GM12878 (cell line): ENCODE data around the gene S100P. TPM values are rescaled to one million over a fixed set of nuclear protein-coding genes. Genes with fewer than 3 reads are reported as not detected.

Source experiments
- ATAC-seq: fragments of 200-7000 bp; cut with Tn5 transposase; 3 replicates; pipeline ENCODE4 v1.9.1; 2020; ENCODE audit warnings: mild to moderate bottlenecking, moderate library complexity
- BruUV-seq: library from RNA; stranded (reverse); fragments of 400-500 nt; replicated peaks from 2 replicates; lab custom pipeline; 2021; lab: Mats Ljungman, UMichigan
- CTCF ChIA-PET: fragments of 300-600 bp; sonication (Branson Sonifier 250); formaldehyde crosslinking; extraction: SDS; loops from one replicate; lab custom pipeline; 2021; ENCODE audit warnings: inconsistent platforms; lab: Yijun Ruan, JAX
- POLR2A ChIA-PET: fragments of 350-600 bp; formaldehyde crosslinking; extraction: SDS; loops from one replicate; lab custom pipeline; 2021; ENCODE audit warnings: inconsistent platforms; lab: Charles Lee
- RAD21 ChIA-PET: fragments of 300-600 bp; sonication (Branson Sonifier 250); formaldehyde crosslinking; loops from one replicate; lab custom pipeline; 2023; ENCODE audit warnings: antibody characterized with exemption; ENCODE audit not compliant: unreplicated experiment; lab: Charles Lee
- SMC1A ChIA-PET: fragments of 300-600 bp; sonication (Branson Sonifier 250); formaldehyde crosslinking; loops from one replicate; lab custom pipeline; 2023; ENCODE audit not compliant: unreplicated experiment, uncharacterized antibody; lab: Charles Lee
- DNase-seq: peaks from one replicate; pipeline ENCODE4 v3.0.0-alpha.2; 2011; ENCODE audit warnings: low read depth, low spot score
- FAIRE-seq: peaks from 3 replicates; lab custom pipeline; 2011; peaks lifted over from hg19 to GRCh38; lab: Jason Lieb, UNC
- H2AFZ ChIP-seq: 2 replicates; pipeline ENCODE4 v1.6.0; 2011; ENCODE audit warnings: low read depth, low read length, control low read depth; ENCODE audit not compliant: control insufficient read depth
- H3K27ac ChIP-seq: 2 replicates; pipeline ENCODE4 v1.5.1; 2011; ENCODE audit warnings: control low read depth; ENCODE audit not compliant: control insufficient read depth, insufficient read depth
- H3K27me3 ChIP-seq, 2 experiments: replicated peaks in 1 of 2; 2 replicates each; pipeline versions ENCODE4 v1.6.0 to v1.6.1; 2011; ENCODE audit warnings: low read length in 1 of 2; ENCODE audit not compliant: control insufficient read depth in 2 of 2, insufficient read depth in 2 of 2
- H3K36me3 ChIP-seq, 2 experiments: 2 replicates each; pipeline ENCODE4 v1.5.1; 2011; ENCODE audit warnings: low read length in 1 of 2; ENCODE audit not compliant: control insufficient read depth in 2 of 2, insufficient read depth in 2 of 2
- H3K4me1 ChIP-seq: 2 replicates; pipeline ENCODE4 v1.6.1; 2011; ENCODE audit warnings: mild to moderate bottlenecking, low read length, moderate library complexity, mixed read lengths; ENCODE audit not compliant: control insufficient read depth, insufficient read depth
- H3K4me2 ChIP-seq: 2 replicates; pipeline ENCODE4 v1.6.0; 2011; ENCODE audit warnings: control low read depth; ENCODE audit not compliant: control insufficient read depth, insufficient read depth
- H3K4me3 ChIP-seq: fragments of 200-600 bp; sonication (generic); 2 replicates; pipeline ENCODE4 v1.5.1; 2016
- H3K79me2 ChIP-seq: 2 replicates; pipeline ENCODE4 v1.6.0; 2011; ENCODE audit warnings: low read length; ENCODE audit not compliant: control insufficient read depth, insufficient read depth
- H3K9ac ChIP-seq: 2 replicates; pipeline ENCODE4 v1.8.0; 2011; ENCODE audit warnings: low read length, control low read depth, mixed read lengths; ENCODE audit not compliant: control insufficient read depth, insufficient read depth
- H3K9me3 ChIP-seq: replicated peaks from 3 replicates; pipeline ENCODE4 v1.5.1; 2011; ENCODE audit warnings: mild to moderate bottlenecking, low read length; ENCODE audit not compliant: control insufficient read depth, insufficient read depth
- H4K20me1 ChIP-seq: 2 replicates; pipeline ENCODE4 v1.6.0; 2011; ENCODE audit not compliant: control insufficient read depth, insufficient read depth
- BACH1 ChIP-seq: fragments of 450-650 bp; IDR thresholded peaks from 2 replicates; pipeline ENCODE4 v1.6.1; 2017; ENCODE audit warnings: mild to moderate bottlenecking, borderline replicate concordance
- CHD1 ChIP-seq: IDR thresholded peaks from 2 replicates; pipeline ENCODE4 v1.6.1; 2012; ENCODE audit warnings: low read depth, low read length, improper control_type of control experiment
- CREB1 ChIP-seq: IDR thresholded peaks from 2 replicates; pipeline ENCODE4 v1.6.1; 2012; ENCODE audit warnings: low read depth, mild to moderate bottlenecking, inconsistent platforms
- HDGF ChIP-seq: fragments of 450-650 bp; IDR thresholded peaks from 2 replicates; pipeline ENCODE4 v1.6.1; 2016; ENCODE audit warnings: antibody characterized with exemption
- IKZF2 ChIP-seq, 2 experiments: fragments of 450-650 bp; IDR thresholded peaks; 2 replicates each; pipeline ENCODE4 v1.6.1; 2017; ENCODE audit warnings: mild to moderate bottlenecking in 2 of 2, moderate library complexity in 2 of 2
- JUNB ChIP-seq: IDR thresholded peaks from 2 replicates; pipeline ENCODE4 v1.6.1; 2016; ENCODE audit warnings: antibody characterized with exemption, mild to moderate bottlenecking
- POLR2AphosphoS2 ChIP-seq: IDR thresholded peaks from 2 replicates; pipeline ENCODE4 v1.6.1; 2011; ENCODE audit warnings: low read depth, mild to moderate bottlenecking, low read length, improper control_type of control experiment, moderate library complexity
- RAD51 ChIP-seq: fragments of 450-650 bp; IDR thresholded peaks from 2 replicates; pipeline ENCODE4 v1.6.1; 2016; ENCODE audit warnings: moderate library complexity, mild to moderate bottlenecking, inconsistent platforms
- RB1 ChIP-seq: fragments of 450-650 bp; formaldehyde crosslinking; IDR thresholded peaks from 2 replicates; pipeline ENCODE4 v1.6.1; 2017; ENCODE audit warnings: mild to moderate bottlenecking, borderline replicate concordance
- RFX5 ChIP-seq: IDR thresholded peaks from 2 replicates; pipeline ENCODE4 v1.6.1; 2011; ENCODE audit warnings: low read depth, low read length, improper control_type of control experiment
- RUNX3 ChIP-seq: IDR thresholded peaks from 2 replicates; pipeline ENCODE4 v1.6.1; 2012; ENCODE audit warnings: low read length, inconsistent platforms
- SMC3 ChIP-seq: IDR thresholded peaks from 2 replicates; pipeline ENCODE4 v1.6.1; 2011; ENCODE audit warnings: low read length, improper control_type of control experiment, borderline replicate concordance
- SPI1 ChIP-seq: IDR thresholded peaks from 2 replicates; pipeline ENCODE4 v1.6.1; 2011; ENCODE audit warnings: low read depth, mild to moderate bottlenecking, low read length, moderate library complexity, borderline replicate concordance; ENCODE audit not compliant: insufficient read depth
- TARDBP ChIP-seq: IDR thresholded peaks from 2 replicates; pipeline ENCODE4 v1.6.1; 2016; ENCODE audit warnings: borderline replicate concordance
- ZNF622 ChIP-seq: fragments of 450-650 bp; IDR thresholded peaks from 2 replicates; pipeline ENCODE4 v1.6.1; 2017; ENCODE audit warnings: mild to moderate bottlenecking, inconsistent platforms
- ZZZ3 ChIP-seq: IDR thresholded peaks from 2 replicates; pipeline ENCODE4 v1.6.1; 2011; ENCODE audit warnings: low read depth; ENCODE audit not compliant: control insufficient read depth, insufficient read length
- WGBS: methylation state at CpG from one replicate; pipeline ENCODE4 v1.1.6; 2016; ENCODE audit warnings: low lambda C conversion rate; ENCODE audit not compliant: insufficient replicate concordance, insufficient coverage; ENCODE audit errors: missing lambda C conversion rate; 5-methylcytosine and 5-hydroxymethylcytosine counted together
- in situ Hi-C: fragments of 300-500 bp; cut with MboI; formaldehyde crosslinking; loops from 9 replicates; pipeline ENCODE4 v1.14.3; 2018; ENCODE audit warnings: mixed read lengths
- intact Hi-C: fragments of 100-400 bp; cut with micrococcal nuclease; formaldehyde crosslinking; loops from one replicate; pipeline ENCODE4 v1.14.2; 2022; ENCODE audit not compliant: unreplicated experiment
- polyA plus RNA-seq, 11 experiments: library from polyadenylated mRNA; depleted of rRNA in 4 of 11; unstranded in 6 of 11; stranded (reverse) in 5 of 11; fragments of >200 nt; fragmentation: Nextera tagmentation in 4 of 11; fragmentation: Illumina TruSeq in 1 of 11; extraction: Ambion mirVana in 4 of 11; extraction: Trizol in 1 of 11; gene quantifications; 1 replicate in 1 of 11; 2 replicates in 10 of 11; pipeline versions ENCODE4 v1.2.1 to v1.2.3, GENCODE V29; 2011 to 2016; ENCODE audit warnings: inconsistent platforms in 2 of 11, missing spikeins in 2 of 11, low read depth in 1 of 11
- total RNA-seq, 4 experiments: library from RNA; depleted of rRNA in 3 of 4; stranded (reverse); fragments of >200 nt in 3 of 4; fragmentation: Illumina TruSeq in 1 of 4; extraction: Trizol in 1 of 4; gene quantifications; 2 replicates each; pipeline versions ENCODE4 v1.2.1 to v1.2.3, GENCODE V29; 2013 to 2021
- TF ChIP-seq, protein P1 (sequence below): IDR thresholded peaks from 2 replicates; pipeline ENCODE4 v1.6.1; 2011; ENCODE audit warnings: borderline replicate concordance, low read depth, mild to moderate bottlenecking, moderate library complexity, mixed read lengths, low read length; ENCODE audit not compliant: insufficient read depth; ENCODE audit errors: extremely low read length

S100P gene
- total and polyA plus RNA-seq, 10 of the 15 experiments (the other 5 are each of a cell fraction or from before 2014, with no cell fraction given), result 0.90 TPM; not detected in 9

GRCh38 chr4:6732441-6733357, 39.0 kb downstream of the S100P start:
- SMC1A ChIA-PET, result no interaction called here
- no peak overlapping the region for H3K27ac ChIP-seq
- BruUV-seq, result no TSS peak
- TF ChIP-seq TARDBP, result no peak
- TF ChIP-seq JUNB, result no peak
- TF ChIP-seq SPI1, result peak; percentile 9; the same call in 1 of the 2 replicates
- in situ Hi-C loops (no loop called here), intact Hi-C loops (no loop called here)
- CTCF ChIA-PET, result no interaction called here
- H3K27me3 ChIP-seq, result no peaks in the 10 kb centered on the region; a peak in 1 of 4 replicates
- H2AFZ ChIP-seq, result no peak overlapping the region
- no peaks in the 10 kb centered on the region for H4K20me1 ChIP-seq
- DNase-seq (no peak), ATAC-seq (no peak), FAIRE-seq (no peak)
- no peak overlapping the region for H3K4me3 ChIP-seq
- no peaks in the 10 kb centered on the region for H3K36me3 ChIP-seq
- POLR2A ChIA-PET, result no interaction called here
- no peaks in the 10 kb centered on the region for H3K9me3 ChIP-seq
- H3K9ac ChIP-seq, result no peak overlapping the region
- H3K4me2 ChIP-seq, result no peak overlapping the region
- no peaks in the 10 kb centered on the region for H3K79me2 ChIP-seq
- no peaks in the 10 kb centered on the region for H3K4me1 ChIP-seq
- 46% methylated on average over 21 of the region's 21 CpGs for WGBS
- RAD21 ChIA-PET, result no interaction called here

DNA sequence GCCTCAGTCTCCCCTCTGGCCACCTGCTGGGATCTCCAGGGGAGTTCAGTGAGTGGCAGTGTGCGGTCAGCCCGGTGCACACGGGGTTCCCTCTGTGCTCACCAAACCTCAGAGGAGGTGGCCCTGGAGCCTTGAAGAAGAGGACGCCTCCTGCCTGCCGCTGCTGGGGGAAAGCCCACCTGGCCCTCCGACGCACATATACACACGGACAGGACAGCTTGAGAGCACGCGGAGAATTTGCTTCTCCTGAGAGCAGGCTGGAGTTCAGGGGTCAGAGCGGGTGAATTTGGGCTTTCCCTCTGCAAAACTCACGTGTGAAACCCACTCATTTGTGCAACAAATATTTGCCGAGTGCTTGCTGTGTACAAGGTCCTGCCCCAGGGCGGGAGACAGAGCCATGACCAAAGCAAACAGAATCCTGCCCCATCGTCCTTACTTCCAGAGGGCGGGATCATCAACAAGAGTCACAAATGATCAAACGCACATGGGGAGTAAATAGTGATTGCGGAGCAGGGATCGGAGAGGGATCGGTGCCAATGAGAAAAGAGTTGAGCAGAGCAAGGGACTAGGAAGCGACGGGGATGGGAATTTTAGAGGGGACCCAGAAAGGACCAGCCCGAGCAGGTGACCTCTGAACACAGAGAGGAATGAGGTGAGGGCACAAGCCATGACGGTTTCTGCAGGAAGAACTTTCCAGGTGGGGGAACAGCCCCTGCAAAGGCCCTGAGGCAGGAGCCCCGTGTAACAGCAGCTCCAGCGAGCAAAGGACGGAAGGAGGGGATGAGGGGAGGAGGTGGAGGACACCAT, 39.9 kb downstream of the S100P start:
- H3K9ac ChIP-seq, result no peak overlapping the region
- TF ChIP-seq CHD1, result no peak
- no peak for TF ChIP-seq RB1
- TF ChIP-seq, protein P1, sequence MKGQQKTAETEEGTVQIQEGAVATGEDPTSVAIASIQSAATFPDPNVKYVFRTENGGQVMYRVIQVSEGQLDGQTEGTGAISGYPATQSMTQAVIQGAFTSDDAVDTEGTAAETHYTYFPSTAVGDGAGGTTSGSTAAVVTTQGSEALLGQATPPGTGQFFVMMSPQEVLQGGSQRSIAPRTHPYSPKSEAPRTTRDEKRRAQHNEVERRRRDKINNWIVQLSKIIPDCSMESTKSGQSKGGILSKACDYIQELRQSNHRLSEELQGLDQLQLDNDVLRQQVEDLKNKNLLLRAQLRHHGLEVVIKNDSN, result no peak
- TF ChIP-seq BACH1, result no peak
- TF ChIP-seq ZNF622, result no peak
- TF ChIP-seq RFX5, result no peak
- TF ChIP-seq HDGF, result no peak
- TF ChIP-seq POLR2AphosphoS2, result no peak
- TF ChIP-seq SMC3, result no peak
- no peak for TF ChIP-seq CREB1
- TF ChIP-seq IKZF2 (IDR thresholded peaks at IDR 0.05), result no peak
- no peak for TF ChIP-seq RUNX3
- no peak for TF ChIP-seq RAD51
- TF ChIP-seq ZZZ3, result no peak

More for the DNA sequence above, 39.9 kb downstream of the S100P start:
- FAIRE-seq, result no peak
- in situ Hi-C loops, result no loop called here
- ChIA-PET CTCF (no interaction called here), POLR2A (no interaction called here), RAD21 (no interaction called here), SMC1A (no interaction called here)
- H3K27ac ChIP-seq, result no peak overlapping the region
- DNase-seq, result no peak
- no peak overlapping the region for H3K4me2 ChIP-seq
- H4K20me1 ChIP-seq, result no peaks in the 10 kb centered on the region
- no peaks in the 10 kb centered on the region for H3K36me3 ChIP-seq
- H3K27me3 ChIP-seq, result no peaks in the 10 kb centered on the region; a peak in 1 of 4 replicates
- no peaks in the 10 kb centered on the region for H3K4me1 ChIP-seq
- WGBS, result 63% methylated on average over 27 of the region's 27 CpGs
- BruUV-seq, result no TSS peak
- intact Hi-C loops, result no loop called here
- H3K9me3 ChIP-seq, result no peaks in the 10 kb centered on the region
- no peak overlapping the region for H3K4me3 ChIP-seq
- no peaks in the 10 kb centered on the region for H3K79me2 ChIP-seq
- ATAC-seq, result no peak
- H2AFZ ChIP-seq, result no peak overlapping the region
